ENCODE data around the gene B4GALNT4. TPM values are rescaled to one million over a fixed set of nuclear protein-coding genes. Genes with fewer than 3 reads are reported as not detected.
"Not testable (repeated sequence)": the region's sequence is repeated elsewhere in the genome, so short reads cannot be mapped to it uniquely, and the experiment has no call there.

Gene B4GALNT4
- total RNA-seq, 1 experiment from 2014 or later = 88.0 TPM

DNA sequence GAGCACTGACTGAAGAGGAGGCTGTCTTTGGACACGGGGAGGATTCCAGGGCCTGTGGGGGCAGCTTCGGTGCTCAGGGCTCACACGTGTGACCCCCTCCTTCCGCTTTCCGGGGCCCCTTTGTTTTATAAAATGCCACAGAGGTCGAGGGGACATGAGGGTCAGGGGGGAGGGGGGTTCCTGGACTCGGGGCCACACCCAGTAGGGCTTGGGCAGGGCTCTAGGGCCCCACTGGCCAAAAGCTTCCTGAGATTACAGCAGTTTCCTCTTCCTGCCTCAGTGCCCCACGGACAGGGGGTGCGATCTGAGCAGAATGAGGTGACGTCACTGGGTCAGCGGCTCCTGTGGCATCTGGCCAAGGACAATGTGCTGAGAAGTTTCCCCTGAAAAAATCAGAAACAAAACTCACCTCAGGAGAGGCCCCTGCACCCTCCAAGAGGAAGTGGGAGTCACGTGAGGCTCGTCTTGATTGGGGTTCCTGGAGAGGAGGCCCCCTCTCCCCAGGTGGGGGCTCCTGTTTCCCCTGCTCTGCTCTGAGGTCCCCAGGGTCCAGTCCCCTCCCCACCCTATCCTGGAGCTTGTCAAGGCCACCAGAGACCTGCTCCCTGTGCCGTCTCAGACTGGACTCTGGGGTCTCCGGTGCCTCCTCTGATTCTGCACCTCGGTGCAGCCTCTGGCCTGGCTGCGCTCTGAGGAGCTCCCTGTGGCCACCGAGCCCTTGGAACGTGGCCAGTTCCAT is 42.3 kb upstream of the B4GALNT4 start:
- Mint-ChIP-seq H3K4me3 (no peak overlapping the region), H3K36me3 (peaks cover 16% of the 10 kb centered on the region), H3K27ac (no peak overlapping the region; the same call in 1 of the 2 replicates), H3K4me1 (peaks cover 41% of the 10 kb centered on the region), H3K27me3 (ENCODE audit: low read depth) (no peaks in the 10 kb centered on the region), H3K9me3 (peaks cover 16% of the 10 kb centered on the region)
- ChIA-PET POLR2A (interaction anchor here (0.6 kb wide), 1 partner anchor 46 kb away, joined by 3 read pairs; no protein-coding TSS in a partner anchor), CTCF (interaction anchor here (1.2 to 1.4 kb wide), 2 partner anchors 27 to 76 kb away, joined by 3 to 5 read pairs; no protein-coding TSS in a partner anchor)
- ATAC-seq = no peak
- TF ChIP-seq, protein P1, sequence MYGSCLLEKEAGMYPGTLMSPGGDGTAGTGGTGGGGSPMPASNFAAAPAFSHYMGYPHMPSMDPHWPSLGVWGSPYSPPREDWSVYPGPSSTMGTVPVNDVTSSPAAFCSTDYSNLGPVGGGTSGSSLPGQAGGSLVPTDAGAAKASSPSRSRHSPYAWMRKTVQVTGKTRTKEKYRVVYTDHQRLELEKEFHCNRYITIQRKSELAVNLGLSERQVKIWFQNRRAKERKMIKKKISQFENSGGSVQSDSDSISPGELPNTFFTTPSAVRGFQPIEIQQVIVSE (CRISPR knock-in tag; IDR thresholded peaks at IDR 0.05; ENCODE audit: borderline replicate concordance) = no peak
- TF ChIP-seq MYBL2 (CRISPR knock-in tag; IDR thresholded peaks at IDR 0.05) = no peak
- TF ChIP-seq, protein P2, sequence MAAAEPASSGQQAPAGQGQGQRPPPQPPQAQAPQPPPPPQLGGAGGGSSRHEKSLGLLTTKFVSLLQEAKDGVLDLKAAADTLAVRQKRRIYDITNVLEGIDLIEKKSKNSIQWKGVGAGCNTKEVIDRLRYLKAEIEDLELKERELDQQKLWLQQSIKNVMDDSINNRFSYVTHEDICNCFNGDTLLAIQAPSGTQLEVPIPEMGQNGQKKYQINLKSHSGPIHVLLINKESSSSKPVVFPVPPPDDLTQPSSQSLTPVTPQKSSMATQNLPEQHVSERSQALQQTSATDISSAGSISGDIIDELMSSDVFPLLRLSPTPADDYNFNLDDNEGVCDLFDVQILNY (CRISPR knock-in tag; IDR thresholded peaks at IDR 0.05) = no peak
- TF ChIP-seq ZNF263 (CRISPR knock-in tag; IDR thresholded peaks at IDR 0.05; ENCODE audit: low read depth) = peak; percentile 37; the same call in 1 of the 2 replicates
- no peak for DNase-seq (ENCODE audit: low spot score)

DNA sequence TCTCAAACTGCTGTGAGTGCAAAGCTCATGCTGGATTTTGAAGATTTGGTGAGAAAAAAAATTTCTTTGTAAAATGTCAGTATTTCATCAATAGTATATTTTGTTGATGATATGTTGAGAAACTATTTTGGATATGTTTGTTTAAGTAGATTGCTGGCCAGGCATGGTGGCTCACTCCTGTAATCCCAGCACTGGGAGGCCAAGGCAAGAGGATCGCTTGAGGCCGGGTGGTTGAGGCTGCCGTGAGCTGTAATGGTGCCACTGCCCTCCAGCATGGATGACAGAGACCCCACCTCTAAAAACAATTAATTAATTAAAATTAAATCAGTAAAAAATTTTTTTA is 41.7 kb upstream of the B4GALNT4 start:
- Mint-ChIP-seq H3K4me3 (no peak overlapping the region), H3K36me3 (peaks cover 20% of the 10 kb centered on the region)

DNA sequence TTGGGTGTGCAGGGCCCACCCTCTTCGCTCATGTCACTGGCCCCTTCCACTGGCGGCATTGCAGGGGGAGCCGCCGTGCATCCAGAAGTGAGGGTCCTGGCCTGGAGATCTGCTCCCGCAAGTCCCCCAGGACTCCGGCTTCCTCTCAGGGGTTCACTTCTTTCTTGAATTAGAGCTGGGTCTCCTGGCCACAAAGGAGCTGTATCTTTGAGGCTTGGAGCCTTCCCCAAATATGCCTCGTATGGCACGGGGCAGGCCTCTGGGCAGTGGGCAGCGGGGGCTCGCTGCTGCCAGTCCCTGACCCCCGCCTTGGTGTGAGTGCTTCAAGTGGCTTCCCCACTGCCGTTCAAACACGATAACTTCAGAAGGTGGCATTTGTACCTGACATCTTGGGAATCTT is 41.3 kb upstream of the B4GALNT4 start:
- ATAC-seq (no peak), DNase-seq (ENCODE audit: low spot score) (no peak)
- TF ChIP-seq, protein P3, sequence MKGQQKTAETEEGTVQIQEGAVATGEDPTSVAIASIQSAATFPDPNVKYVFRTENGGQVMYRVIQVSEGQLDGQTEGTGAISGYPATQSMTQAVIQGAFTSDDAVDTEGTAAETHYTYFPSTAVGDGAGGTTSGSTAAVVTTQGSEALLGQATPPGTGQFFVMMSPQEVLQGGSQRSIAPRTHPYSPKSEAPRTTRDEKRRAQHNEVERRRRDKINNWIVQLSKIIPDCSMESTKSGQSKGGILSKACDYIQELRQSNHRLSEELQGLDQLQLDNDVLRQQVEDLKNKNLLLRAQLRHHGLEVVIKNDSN (CRISPR knock-in tag; IDR thresholded peaks at IDR 0.05) = no peak
- TF ChIP-seq TEAD1 (CRISPR knock-in tag; IDR thresholded peaks at IDR 0.05) = no peak
- TF ChIP-seq, protein P4, sequence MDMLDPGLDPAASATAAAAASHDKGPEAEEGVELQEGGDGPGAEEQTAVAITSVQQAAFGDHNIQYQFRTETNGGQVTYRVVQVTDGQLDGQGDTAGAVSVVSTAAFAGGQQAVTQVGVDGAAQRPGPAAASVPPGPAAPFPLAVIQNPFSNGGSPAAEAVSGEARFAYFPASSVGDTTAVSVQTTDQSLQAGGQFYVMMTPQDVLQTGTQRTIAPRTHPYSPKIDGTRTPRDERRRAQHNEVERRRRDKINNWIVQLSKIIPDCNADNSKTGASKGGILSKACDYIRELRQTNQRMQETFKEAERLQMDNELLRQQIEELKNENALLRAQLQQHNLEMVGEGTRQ (CRISPR knock-in tag; IDR thresholded peaks at IDR 0.05) = no peak
- TF ChIP-seq, protein P5, sequence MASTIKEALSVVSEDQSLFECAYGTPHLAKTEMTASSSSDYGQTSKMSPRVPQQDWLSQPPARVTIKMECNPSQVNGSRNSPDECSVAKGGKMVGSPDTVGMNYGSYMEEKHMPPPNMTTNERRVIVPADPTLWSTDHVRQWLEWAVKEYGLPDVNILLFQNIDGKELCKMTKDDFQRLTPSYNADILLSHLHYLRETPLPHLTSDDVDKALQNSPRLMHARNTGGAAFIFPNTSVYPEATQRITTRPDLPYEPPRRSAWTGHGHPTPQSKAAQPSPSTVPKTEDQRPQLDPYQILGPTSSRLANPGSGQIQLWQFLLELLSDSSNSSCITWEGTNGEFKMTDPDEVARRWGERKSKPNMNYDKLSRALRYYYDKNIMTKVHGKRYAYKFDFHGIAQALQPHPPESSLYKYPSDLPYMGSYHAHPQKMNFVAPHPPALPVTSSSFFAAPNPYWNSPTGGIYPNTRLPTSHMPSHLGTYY (CRISPR knock-in tag; IDR thresholded peaks at IDR 0.05) = no peak
- TF ChIP-seq, protein P6, sequence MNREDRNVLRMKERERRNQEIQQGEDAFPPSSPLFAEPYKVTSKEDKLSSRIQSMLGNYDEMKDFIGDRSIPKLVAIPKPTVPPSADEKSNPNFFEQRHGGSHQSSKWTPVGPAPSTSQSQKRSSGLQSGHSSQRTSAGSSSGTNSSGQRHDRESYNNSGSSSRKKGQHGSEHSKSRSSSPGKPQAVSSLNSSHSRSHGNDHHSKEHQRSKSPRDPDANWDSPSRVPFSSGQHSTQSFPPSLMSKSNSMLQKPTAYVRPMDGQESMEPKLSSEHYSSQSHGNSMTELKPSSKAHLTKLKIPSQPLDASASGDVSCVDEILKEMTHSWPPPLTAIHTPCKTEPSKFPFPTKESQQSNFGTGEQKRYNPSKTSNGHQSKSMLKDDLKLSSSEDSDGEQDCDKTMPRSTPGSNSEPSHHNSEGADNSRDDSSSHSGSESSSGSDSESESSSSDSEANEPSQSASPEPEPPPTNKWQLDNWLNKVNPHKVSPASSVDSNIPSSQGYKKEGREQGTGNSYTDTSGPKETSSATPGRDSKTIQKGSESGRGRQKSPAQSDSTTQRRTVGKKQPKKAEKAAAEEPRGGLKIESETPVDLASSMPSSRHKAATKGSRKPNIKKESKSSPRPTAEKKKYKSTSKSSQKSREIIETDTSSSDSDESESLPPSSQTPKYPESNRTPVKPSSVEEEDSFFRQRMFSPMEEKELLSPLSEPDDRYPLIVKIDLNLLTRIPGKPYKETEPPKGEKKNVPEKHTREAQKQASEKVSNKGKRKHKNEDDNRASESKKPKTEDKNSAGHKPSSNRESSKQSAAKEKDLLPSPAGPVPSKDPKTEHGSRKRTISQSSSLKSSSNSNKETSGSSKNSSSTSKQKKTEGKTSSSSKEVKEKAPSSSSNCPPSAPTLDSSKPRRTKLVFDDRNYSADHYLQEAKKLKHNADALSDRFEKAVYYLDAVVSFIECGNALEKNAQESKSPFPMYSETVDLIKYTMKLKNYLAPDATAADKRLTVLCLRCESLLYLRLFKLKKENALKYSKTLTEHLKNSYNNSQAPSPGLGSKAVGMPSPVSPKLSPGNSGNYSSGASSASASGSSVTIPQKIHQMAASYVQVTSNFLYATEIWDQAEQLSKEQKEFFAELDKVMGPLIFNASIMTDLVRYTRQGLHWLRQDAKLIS (CRISPR knock-in tag; IDR thresholded peaks at IDR 0.05; ENCODE audit: borderline replicate concordance) = no peak
- TF ChIP-seq FOXJ3 (CRISPR knock-in tag; IDR thresholded peaks at IDR 0.05; ENCODE audit: borderline replicate concordance) = no peak
- Mint-ChIP-seq H3K9me3 (peaks cover 24% of the 10 kb centered on the region), H3K4me1 (peaks cover 42% of the 10 kb centered on the region), H3K36me3 (peaks cover 24% of the 10 kb centered on the region), H3K4me3 (no peak overlapping the region), H3K27ac (no peak overlapping the region; the same call in 1 of the 2 replicates), H3K27me3 (ENCODE audit: low read depth) (peaks cover 8% of the 10 kb centered on the region)
- ChIA-PET POLR2A (no interaction called here), CTCF (interaction anchor here (1.2 to 1.4 kb wide), 2 partner anchors 26 to 77 kb away, joined by 3 to 5 read pairs; no protein-coding TSS in a partner anchor)

More for the DNA sequence above, 41.7 kb upstream of the B4GALNT4 start:
- ChIA-PET POLR2A (no interaction called here), CTCF (interaction anchor here (1.2 to 1.4 kb wide), 2 partner anchors 26 to 76 kb away, joined by 3 to 5 read pairs; no protein-coding TSS in a partner anchor)
- H3K4me1 Mint-ChIP-seq = peaks cover 41% of the 10 kb centered on the region
- H3K27ac Mint-ChIP-seq = no peak overlapping the region
- no peak for ATAC-seq
- no peak for DNase-seq (ENCODE audit: low spot score)
- H3K27me3 Mint-ChIP-seq (ENCODE audit: low read depth) = peaks cover 3% of the 10 kb centered on the region; the same call in 1 of the 2 replicates
- TF ChIP-seq HMGA2 (CRISPR knock-in tag; IDR thresholded peaks at IDR 0.05) = peak; percentile 72
- TF ChIP-seq NFATC4 (CRISPR knock-in tag; IDR thresholded peaks at IDR 0.05) = no peak
- TF ChIP-seq, protein P7, sequence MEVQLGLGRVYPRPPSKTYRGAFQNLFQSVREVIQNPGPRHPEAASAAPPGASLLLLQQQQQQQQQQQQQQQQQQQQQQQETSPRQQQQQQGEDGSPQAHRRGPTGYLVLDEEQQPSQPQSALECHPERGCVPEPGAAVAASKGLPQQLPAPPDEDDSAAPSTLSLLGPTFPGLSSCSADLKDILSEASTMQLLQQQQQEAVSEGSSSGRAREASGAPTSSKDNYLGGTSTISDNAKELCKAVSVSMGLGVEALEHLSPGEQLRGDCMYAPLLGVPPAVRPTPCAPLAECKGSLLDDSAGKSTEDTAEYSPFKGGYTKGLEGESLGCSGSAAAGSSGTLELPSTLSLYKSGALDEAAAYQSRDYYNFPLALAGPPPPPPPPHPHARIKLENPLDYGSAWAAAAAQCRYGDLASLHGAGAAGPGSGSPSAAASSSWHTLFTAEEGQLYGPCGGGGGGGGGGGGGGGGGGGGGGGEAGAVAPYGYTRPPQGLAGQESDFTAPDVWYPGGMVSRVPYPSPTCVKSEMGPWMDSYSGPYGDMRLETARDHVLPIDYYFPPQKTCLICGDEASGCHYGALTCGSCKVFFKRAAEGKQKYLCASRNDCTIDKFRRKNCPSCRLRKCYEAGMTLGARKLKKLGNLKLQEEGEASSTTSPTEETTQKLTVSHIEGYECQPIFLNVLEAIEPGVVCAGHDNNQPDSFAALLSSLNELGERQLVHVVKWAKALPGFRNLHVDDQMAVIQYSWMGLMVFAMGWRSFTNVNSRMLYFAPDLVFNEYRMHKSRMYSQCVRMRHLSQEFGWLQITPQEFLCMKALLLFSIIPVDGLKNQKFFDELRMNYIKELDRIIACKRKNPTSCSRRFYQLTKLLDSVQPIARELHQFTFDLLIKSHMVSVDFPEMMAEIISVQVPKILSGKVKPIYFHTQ (CRISPR knock-in tag; IDR thresholded peaks at IDR 0.05) = no peak
- peaks cover 20% of the 10 kb centered on the region for H3K9me3 Mint-ChIP-seq

DNA sequence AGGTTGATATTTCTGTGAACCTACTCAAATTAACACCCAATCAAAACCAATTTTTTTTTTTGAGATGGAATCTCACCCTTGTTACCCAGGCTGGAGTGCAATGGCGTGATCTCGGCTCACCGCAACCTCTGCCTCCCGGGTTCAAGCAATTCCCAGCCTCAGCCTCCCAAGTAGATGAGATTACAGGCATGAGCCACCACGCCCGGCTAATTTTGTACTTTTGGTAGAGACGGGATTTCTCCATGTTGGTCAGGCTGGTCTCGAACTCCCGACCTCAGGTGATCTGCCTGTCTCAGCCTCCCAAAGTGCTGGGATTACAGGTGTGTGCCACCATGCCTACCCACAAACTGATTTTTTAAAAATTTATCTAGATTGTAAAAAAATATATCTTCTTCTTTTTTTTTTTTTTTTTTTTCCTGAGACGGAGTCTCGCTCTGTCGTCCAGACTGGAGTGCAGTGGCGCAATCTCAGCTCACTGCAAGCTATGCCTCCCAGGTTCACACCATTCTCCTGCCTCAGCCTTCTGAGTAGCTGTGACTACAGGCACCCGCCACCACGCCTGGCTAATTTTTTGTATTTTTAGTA is 40.7 kb upstream of the B4GALNT4 start:
- not testable (repeated sequence) for DNase-seq (ENCODE audit: low spot score); H3K27ac Mint-ChIP-seq; ATAC-seq; H3K4me3 Mint-ChIP-seq
- Mint-ChIP-seq H3K36me3 (peaks cover 30% of the 10 kb centered on the region), H3K9me3 (peaks cover 30% of the 10 kb centered on the region), H3K4me1 (peaks cover 48% of the 10 kb centered on the region), H3K27me3 (ENCODE audit: low read depth) (peaks cover 10% of the 10 kb centered on the region)
- CTCF ChIA-PET = interaction anchor here (0.6 to 2.1 kb wide), 7 partner anchors 12 to 78 kb away, joined by 3 to 10 read pairs (median 4); partner anchors contain the start of gene IFITM2
- POLR2A ChIA-PET = interaction anchor here (0.7 kb wide), 1 partner anchor 9 kb away, joined by 4 read pairs; no protein-coding TSS in a partner anchor

Data from WTC11 (cell line).